K562 (cell line): ENCODE results near the gene GRHL3. TPM values are rescaled to one million over a fixed set of nuclear protein-coding genes. Genes with fewer than 3 reads are reported as not detected.

Experiments
- CHAMP1 ChIP-seq: fragments of 450-650 bp; IDR thresholded peaks from 2 replicates; pipeline ENCODE4 v1.6.1; 2016; ENCODE audit warnings: mild to moderate bottlenecking
- CREB3L1 ChIP-seq: fragments of 450-650 bp; IDR thresholded peaks from 2 replicates; pipeline ENCODE4 v1.6.1; 2014; ENCODE audit warnings: low read depth, mild to moderate bottlenecking, moderate library complexity, borderline replicate concordance
- CREM ChIP-seq: IDR thresholded peaks from 2 replicates; pipeline ENCODE4 v1.6.1; 2014; ENCODE audit warnings: antibody characterized with exemption, low read depth
- CXXC5 ChIP-seq: fragments of 250-450 bp; sonication (Bioruptor Pico); IDR thresholded peaks from 2 replicates; pipeline ENCODE4 v1.8.0; 2022; ENCODE audit warnings: inconsistent platforms, mild to moderate bottlenecking, moderate library complexity
- DIDO1 ChIP-seq: fragments of 450-650 bp; IDR thresholded peaks from 2 replicates; pipeline ENCODE4 v1.6.1; 2016; ENCODE audit warnings: low read depth, missing biosample characterization, missing genetic modification characterization
- GABPB2 ChIP-seq: fragments of 250-450 bp; sonication (Bioruptor Pico); conservative IDR thresholded peaks from 2 replicates; pipeline ENCODE4 v1.5.1; 2021; ENCODE audit warnings: mild to moderate bottlenecking
- MTA3 ChIP-seq: fragments of 450-650 bp; formaldehyde crosslinking; IDR thresholded peaks from 2 replicates; pipeline ENCODE4 v1.6.1; 2017; ENCODE audit warnings: mild to moderate bottlenecking, borderline replicate concordance
- NUFIP1 ChIP-seq: fragments of 450-650 bp; IDR thresholded peaks from 2 replicates; pipeline ENCODE4 v1.6.1; 2018; ENCODE audit not compliant: partially characterized antibody
- PHF8 ChIP-seq: fragments of 200-600 bp; sonication (generic); IDR thresholded peaks from 2 replicates; pipeline ENCODE4 v1.6.1; 2012; ENCODE audit warnings: mixed run types, mild to moderate bottlenecking, inconsistent platforms, low read length, moderate library complexity, borderline replicate concordance
- PRDM10 ChIP-seq: fragments of 450-650 bp; IDR thresholded peaks from 2 replicates; pipeline ENCODE4 v1.6.1; 2018; ENCODE audit not compliant: partially characterized antibody
- RBBP5 ChIP-seq: fragments of 200-600 bp; sonication (generic); IDR thresholded peaks from 2 replicates; pipeline ENCODE4 v1.6.1; 2012; ENCODE audit warnings: borderline replicate concordance, mild to moderate bottlenecking, low read length, control low read depth, inconsistent platforms; ENCODE audit not compliant: insufficient read depth, poor library complexity, severe bottlenecking
- RFX5 ChIP-seq: IDR thresholded peaks from 2 replicates; pipeline ENCODE4 v1.6.1; 2011; ENCODE audit warnings: low read depth, mild to moderate bottlenecking, improper control_type of control experiment, low read length
- SMARCC2 ChIP-seq: fragments of 450-650 bp; IDR thresholded peaks from 2 replicates; pipeline ENCODE4 v1.6.1; 2017; ENCODE audit warnings: antibody characterized with exemption, moderate library complexity, mild to moderate bottlenecking, low read depth
- SOX6 ChIP-seq: fragments of 450-650 bp; IDR thresholded peaks from 2 replicates; pipeline ENCODE4 v1.6.1; 2014; ENCODE audit warnings: mild to moderate bottlenecking
- ZBTB7A ChIP-seq: IDR thresholded peaks from 2 replicates; pipeline ENCODE4 v1.6.1; 2011; ENCODE audit warnings: low read depth, mild to moderate bottlenecking, low read length, moderate library complexity, borderline replicate concordance; ENCODE audit not compliant: control insufficient read depth
- ZHX1 ChIP-seq: fragments of 150-350 bp; conservative IDR thresholded peaks from 2 replicates; pipeline ENCODE4 v1.6.1; 2014; ENCODE audit warnings: low read length
- polyA plus RNA-seq, 8 experiments: library from polyadenylated mRNA; depleted of rRNA in 4 of 8; stranded (reverse) in 5 of 8; unstranded in 3 of 8; fragments of >200 nt; fragmentation: Nextera tagmentation in 2 of 8; fragmentation: Illumina TruSeq in 1 of 8; extraction: Ambion mirVana in 2 of 8; extraction: Trizol in 1 of 8; gene quantifications; 2 replicates each; pipeline versions ENCODE4 v1.2.1 to v1.2.3, GENCODE V29; 2011 to 2014; ENCODE audit warnings: inconsistent platforms in 1 of 8, missing spikeins in 1 of 8
- total RNA-seq, 7 experiments: library from RNA; depleted of rRNA in 6 of 7; stranded (reverse); fragments of >200 nt in 6 of 7; fragmentation: Illumina TruSeq in 2 of 7; extraction: Trizol in 2 of 7; gene quantifications; 2 replicates each; pipeline versions ENCODE4 v1.2.1 to v1.2.3, GENCODE V29; 2011 to 2021; ENCODE audit warnings: low replicate concordance in 1 of 7

GRHL3 gene
- total and polyA plus RNA-seq, 9 of the 15 experiments (the other 6 are each of a cell fraction or from before 2014, with no cell fraction given): 0.01 to 0.04 TPM; not detected in 7

GRCh38 chr1:24321697-24322469 lies 2.7 kb downstream of the GRHL3 start (continued):
- TF ChIP-seq PRDM10 (no peak), DIDO1 (tag) (no peak), PHF8 (peak; percentile 56; the same call in 1 of the 2 replicates), RBBP5 (peak; percentile 26), RFX5 (no peak), CXXC5 (CRISPR knock-in tag) (peak; percentile 97), CREM (peak; percentile 68; the same call in 1 of the 2 replicates), ZHX1 (no peak), SOX6 (0 out of 2 replicates have a peak, but pooled peaks have one; percentile 31), NUFIP1 (no peak), CREB3L1 (peak; percentile 45; the same call in 1 of the 2 replicates), MTA3 (peak; percentile 73; the same call in 1 of the 2 replicates), CHAMP1 (no peak), GABPB2 (CRISPR knock-in tag) (no peak), SMARCC2 (0 out of 2 replicates have a peak, but pooled peaks have one; percentile 27), ZBTB7A (peak; percentile 58; the same call in 1 of the 2 replicates)
